Limb (tissue), 2 donors: ENCODE results near the gene FETUB.

Experiments used
- DNase-seq, 2 donors: peaks; one replicate each; pipeline ENCODE4 v3.0.0-alpha.2; 2016; ENCODE audit errors: extremely low spot score in 2 of 2

FETUB gene, protein sequence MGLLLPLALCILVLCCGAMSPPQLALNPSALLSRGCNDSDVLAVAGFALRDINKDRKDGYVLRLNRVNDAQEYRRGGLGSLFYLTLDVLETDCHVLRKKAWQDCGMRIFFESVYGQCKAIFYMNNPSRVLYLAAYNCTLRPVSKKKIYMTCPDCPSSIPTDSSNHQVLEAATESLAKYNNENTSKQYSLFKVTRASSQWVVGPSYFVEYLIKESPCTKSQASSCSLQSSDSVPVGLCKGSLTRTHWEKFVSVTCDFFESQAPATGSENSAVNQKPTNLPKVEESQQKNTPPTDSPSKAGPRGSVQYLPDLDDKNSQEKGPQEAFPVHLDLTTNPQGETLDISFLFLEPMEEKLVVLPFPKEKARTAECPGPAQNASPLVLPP

DNA sequence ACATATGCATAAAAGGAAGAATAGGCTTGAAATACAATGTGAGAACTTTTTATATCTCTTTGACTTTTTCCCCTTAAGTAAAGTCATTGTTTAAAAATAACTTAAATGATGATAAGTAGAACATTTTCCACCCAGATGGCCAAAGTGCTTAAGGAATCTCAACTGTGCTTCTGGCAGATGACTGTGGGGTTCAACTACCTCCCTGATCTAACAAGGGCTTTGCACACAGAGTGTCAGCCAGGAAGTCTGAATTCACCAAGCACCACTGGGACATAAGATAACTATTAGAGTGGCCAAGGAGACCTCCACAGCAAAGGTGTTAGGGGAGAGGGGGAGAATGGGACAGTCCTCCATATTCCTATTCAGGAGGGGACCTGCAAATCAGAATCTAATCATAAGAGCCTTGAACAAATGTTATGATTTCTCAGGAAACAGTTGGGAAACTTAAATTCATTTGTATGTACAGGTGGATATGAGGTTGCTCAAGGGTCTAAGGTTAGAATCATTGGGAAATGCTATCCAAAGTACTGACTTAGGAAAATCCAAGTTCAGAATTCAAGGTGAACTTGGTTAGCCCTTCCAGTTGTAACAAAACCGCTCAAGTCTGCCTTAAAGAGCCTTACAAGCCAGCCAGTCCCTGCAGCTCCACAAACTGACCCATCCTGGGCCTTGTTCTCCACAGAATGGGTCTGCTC, at the start of gene FETUB:
Gene FETUB (plus strand): TSS at position 622 of the 695 bp plus-strand sequence. CDS start 62 bp downstream, at position 684.
- no peak for DNase-seq

DNA sequence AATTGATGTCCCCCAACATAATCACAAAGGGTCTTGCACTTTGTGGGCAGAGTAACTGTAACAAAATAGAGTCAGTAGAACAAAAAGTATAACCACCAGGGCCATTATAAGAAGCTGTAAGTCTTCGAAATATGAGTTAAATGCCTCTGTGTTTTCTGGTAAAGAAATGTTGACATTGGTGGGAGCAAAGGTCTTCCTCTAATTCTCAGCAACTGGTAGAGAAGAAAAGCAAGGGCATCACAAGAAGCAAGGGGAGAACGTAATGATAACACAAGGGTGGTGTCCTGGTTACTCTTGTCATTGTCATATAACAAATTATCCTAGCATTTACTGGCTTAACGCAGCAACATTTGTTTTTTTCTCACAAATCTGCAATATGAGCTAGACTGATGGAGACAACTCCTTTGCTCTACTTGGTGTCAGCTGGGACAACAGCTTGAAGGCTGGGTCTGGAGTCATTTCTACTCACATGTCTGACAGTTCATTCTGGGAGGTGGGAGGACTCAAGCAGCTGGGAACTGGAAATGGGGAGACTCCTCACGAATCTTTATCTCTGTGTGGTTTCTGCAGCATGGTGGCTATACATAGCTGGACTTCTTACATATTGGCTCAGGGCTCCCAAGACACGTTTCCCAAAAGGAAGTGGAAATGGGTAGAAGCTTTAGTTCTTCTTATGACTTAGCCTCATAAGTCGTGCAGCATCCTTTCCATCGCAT, 49.5 kb upstream of the FETUB start:
- DNase-seq = no peak

DNA sequence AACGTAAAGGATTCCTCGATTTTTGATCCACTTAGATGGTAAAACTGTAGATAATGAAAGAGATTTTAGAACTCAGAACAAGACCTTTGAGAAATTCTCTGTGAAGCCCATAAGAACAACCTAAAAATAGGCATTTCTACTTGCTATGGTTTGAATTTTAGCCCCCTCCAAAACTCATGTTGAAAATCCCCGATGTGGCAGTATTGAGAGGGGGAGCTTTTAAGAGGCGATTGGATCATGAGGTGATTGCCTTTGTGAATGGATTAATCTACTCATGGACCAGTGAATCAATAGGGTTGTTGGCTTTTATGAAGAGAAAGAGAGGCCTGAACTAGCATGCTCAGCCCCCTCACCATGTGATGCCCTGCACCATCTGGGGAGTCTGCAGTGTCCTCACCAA, 47.5 kb upstream of the FETUB start:
- no peak for DNase-seq

DNA sequence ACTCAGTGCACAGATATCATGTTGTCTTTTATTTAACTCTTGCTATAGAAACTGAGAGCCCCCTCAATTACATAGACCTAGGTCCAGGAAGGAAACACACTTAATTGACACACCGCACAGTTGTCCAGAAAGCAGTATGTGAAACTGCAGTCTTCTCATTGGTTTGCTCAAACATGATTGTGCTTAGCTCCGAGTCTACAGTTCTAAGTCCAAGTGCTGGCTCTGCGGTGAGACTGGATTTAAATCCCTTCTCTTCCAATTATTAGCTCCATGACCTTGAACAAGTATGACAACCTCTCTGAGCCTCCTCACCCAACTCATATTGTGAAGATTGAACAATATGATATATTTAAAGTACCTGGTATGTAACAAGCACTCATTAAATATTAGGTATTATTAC, 46.3 kb upstream of the FETUB start:
- DNase-seq = no peak

DNA sequence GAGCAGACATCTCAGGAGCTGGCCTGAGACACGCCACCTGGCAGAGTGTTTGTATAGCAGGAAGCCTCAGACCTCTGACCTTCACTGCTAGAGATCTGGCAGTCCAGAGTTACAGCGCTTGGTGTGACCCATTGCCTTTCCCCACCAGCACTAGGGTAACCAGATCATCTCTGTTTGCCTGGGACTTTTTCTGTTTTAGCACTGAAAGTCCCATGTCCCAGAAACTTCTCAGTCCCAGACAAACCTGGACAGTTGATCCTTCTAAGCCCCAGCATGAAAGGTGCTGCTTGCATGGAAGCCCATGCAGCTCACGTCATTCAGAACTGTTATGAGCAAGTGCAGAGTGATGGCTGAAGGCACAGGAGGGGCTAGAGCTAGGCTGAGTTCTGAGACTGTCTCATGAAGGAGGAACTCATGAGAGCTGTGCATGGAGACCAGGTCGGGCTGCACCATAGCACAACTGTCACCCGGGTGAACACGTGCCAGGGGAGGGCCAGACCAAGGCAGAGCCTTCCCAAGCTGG, 45.5 kb upstream of the FETUB start:
- no peak for DNase-seq

DNA sequence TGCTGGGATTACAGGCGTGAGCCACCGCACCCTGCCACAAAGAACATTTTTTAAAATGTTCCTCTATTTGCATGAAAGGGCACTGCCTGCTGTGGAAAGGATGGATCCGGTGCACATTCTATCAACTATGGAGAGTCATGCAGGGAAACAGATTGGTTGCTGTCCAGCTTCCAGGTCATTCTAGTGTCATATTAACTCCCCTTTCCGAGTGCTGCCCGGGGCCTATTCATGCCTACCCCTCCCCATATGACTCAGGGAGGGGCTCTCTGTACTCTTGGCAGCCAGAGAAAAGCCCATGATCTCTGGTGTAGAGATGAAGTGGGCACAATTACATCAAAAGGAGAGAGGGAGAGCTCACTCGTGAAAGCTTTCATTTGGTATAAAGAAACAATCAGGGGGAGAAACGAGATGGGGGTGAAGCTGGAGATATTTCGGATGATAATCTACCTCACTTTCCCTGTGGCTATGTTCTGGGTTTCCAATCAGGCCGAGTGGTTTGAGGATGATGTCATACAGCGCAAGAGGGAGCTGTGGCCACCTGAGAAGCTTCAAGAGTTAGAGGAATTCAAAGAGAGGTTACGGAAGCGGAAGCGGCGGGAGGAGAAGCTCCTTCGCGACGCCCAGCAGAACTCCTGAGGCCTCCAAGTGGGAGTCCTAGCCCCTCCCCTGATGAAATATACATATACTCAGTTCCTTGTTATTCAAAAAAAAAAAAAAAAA, 43.5 kb upstream of the FETUB start:
- DNase-seq = no peak

DNA sequence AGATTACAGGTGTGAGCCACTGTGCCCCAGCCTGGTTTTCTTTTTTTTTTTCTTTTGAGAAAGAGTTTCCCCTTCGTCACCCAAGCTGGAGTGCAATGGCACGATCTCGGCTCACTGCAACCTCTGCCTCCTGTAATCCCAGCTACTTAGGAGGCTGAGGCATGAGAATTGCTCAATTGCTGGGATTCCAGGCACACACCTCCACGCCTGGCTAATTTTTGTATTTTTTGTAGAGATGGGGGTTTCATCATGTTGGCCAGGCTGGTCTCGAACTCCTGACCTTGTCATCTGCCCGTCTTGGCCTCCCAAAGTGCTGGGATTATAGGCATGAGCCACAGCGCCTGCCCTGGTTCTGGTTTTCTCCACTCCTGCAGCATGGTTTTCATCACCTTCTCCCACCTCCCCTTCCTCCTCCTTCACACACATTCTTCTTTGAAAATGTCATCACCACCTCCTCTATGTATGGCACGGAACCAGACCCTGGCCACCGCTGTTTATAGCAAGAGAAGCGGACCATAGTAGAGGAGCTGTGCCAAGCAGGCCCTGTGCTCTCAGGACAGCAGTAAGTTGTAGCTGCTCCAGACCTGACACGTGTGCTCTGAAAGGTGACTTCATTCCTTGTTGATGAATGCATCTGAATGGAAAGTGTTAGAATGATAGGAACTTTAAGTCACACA, 42.0 kb upstream of the FETUB start:
- peak in 1 of 2 donors; percentile 41 for DNase-seq

DNA sequence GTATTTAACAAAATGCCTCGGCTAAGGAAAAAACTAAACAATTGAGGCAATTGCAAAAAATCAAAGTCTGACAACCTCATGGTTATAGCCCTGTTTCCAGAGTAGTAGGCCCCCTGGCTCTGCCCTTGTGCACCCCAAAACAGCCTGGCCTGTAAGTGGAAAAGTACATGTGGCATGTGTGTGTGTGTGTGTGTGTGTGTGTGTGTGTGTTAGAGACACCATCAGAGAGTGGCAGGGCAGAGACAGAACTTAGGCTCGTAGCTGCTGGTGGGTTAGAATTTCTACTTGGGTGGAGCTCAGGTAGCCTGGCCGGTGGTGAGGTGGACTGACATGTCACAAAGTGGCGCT, 41.4 kb upstream of the FETUB start:
- no peak for DNase-seq

DNA sequence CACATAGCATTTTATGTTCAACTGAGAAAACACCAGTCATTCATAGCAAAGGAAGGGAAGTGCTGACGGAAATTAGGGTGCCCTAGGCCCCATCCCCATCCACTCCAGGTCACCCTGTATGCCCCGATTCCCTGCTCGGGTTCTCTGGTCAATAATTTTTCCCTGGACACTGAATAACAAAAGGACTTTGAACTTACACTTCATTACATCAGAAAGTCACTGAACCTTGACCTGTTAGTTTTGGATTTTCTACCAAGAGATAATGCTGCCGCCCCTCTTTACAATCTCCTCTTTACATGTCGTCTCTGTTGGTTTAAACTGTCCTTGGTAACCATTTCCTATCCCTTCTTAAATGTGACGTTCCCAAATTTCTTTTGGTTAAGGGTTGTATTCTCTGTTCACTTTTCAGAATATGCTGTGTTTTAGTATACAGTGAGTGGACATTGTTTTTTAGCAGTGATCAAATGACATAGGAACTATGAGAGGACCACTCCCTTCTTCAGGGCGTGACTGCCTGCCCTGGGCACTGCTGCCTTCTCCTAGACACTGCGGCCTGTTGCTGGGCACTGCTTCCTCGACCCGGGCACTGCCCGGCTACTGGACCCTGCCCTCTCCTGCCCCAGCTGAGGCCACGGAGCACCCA, 40.9 kb upstream of the FETUB start:
- DNase-seq = no peak

DNA sequence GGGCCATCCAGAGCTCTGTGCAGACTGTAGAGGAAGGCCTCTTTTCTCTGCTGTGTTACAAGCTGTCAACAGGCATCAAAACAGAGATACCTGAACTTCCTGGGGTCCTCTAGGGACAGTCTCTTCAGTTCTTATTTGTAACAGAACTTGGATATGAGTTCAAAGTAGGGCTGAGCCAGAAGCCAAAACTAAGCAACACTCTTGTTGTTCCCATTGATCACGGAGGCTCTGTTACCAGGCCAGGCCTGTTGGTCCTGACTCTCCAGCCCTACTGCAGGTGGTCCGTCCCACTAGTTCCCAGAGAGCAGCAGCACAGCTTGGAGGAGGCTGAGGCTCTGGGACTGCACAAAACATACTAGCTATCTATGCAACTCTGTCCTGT, 40.4 kb upstream of the FETUB start:
- no peak for DNase-seq

DNA sequence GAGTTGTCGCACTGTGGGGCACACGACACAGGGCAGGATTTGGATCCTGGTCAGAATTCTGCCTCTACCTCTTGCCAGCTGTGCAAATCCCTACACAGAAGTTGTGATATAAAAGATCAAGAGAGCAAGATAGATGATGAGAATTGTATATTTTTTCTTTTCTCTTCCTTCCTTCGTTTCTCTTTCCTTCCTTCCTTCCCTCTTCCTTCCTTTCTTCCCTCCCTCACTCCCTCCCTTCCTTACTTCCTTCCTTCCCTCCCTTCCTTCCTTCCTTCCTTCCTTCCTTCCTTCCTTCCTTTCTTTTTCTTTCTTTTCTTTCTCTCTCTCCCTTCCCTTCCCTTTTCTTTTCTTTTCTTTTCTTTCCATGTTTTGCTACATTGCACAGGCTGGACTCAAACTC, 39.3 kb upstream of the FETUB start:
- DNase-seq = no peak

DNA sequence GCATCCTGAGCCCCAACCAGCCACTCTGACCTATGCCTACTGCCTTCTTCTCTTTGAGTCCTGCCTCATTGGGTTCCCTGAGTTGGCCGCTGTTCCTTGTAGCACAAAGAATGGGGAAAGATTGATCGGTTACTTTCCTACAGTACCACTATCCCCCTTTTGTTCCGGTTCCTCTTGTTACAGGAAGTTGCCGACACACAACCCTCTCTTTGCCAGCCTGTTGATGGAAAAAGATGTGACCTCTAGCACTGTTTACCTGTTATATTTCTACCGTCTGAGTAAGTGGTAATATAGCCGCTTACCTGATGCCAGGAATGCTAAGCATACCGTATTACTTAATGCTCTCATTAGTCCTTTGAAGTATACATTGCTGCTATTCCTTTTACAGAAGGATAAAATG, 37.0 kb upstream of the FETUB start:
- no peak for DNase-seq

DNA sequence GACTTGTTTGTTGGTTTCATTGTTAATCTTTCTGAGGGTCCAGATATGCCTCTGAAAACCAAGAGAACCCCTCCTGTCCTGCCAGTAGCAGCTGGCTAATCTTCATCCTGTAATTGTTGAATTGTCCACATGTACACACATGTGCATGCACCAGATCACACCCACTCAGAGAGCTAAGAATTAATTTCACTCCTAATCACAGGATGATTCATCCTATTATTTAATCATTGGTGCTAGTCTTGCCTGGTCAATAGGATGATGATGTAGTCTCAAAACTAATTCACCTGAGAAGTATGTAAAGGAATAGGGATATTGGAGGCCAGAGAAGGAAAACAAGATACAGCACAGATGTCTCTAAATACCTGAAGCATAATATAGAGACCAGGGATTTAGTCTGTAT, 35.1 kb upstream of the FETUB start:
- DNase-seq = no peak

DNA sequence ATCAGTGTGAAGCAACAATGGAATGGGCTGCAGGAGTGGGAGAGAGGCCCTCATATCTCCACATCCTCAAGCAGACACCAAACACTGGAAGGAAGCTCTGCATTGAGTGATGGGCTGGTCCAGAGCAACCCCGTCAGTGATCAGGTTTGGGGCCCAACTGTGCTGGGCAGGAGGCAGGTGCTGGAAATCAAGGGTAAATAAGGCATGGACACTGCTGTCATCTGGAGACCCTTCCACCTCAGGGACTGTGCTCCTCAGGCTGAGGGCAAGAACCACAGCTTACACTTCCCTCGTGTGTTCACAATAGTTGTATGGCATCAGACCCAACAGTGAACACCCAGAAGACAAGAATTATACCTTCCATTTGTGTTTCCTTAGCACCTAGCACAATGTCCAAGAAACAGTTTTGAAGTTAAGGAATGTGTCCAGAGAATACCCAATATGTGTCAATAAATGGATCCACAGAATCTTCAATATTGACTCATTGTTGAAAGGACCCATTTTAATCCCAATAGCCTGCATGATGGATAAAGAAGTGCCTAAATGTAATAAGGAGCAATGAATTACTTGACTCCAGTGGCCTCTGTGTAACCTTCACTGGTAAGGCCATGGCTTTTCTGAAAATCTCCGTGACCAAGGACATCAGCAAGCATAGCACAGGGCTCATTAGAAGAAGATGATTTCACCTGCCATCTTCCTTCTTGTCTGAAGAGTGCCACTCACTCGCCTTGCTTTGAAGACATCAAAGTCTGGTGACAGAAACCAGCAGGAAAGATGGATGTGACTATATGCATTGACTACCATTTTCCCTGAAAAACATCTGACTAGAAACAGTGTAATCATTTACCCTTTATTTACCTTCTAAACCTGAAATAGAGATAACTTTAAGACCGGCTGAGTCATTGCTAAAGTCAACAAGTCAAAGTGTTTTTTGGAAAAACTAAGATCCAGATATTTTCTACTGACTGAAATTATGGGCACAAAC, 34.3 kb upstream of the FETUB start:
- DNase-seq = no peak

DNA sequence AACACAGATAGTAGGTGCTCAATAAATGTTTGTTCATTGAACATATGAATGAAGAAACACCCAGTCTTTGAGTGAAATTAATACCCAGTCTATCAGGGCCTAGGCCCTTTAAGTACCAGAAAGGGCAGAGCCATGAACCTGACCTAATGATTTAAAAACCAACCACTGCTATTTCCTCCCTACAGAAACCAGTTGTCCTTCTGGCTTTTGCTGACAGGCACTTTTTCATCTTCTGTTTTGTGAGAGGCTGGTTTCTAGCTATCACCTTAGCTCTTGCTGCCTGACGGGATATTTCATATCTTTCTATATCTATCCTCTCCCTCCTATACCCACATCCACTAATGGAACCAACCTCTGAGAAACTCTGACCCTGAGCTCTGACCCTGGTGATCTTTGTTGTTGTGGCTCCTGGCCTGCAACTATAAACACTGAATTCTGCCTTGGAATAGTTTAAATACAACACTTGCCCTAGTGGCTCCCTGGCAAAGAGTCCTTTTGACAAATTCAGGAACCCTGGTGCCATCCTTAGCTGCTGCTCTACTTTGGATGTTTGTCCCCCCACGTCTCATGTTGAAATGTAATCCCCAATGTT, 31.5 kb upstream of the FETUB start:
- DNase-seq = no peak

DNA sequence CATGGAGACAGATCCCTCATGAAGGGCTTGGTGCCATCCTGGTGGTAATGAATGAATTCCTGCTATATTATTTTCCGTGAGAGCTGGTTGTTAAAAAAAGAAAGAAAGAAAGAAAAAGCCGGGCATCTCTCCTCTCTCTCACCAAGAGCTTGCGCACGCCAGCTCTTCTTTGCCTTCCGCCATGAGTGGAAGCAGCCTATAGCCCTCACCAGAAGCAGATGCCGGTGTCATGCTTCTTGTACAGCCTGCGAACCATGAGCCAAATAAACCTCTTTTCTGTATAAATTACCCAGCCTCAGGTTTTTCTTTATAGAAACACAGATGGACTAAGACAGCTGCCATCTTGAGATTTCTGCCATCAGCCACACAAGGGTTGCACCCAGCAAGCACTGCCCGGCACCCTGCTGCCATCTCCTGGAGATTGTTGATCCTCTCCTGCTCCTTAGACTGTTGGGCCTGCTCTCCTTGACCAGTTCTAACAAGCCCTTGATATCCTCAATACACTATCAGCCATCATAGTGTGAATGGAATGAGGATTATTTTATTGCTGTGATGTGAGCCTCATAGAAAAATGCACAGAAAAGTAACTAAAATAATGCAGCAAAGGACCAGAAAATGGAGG, 30.8 kb upstream of the FETUB start:
- no peak for DNase-seq

DNA sequence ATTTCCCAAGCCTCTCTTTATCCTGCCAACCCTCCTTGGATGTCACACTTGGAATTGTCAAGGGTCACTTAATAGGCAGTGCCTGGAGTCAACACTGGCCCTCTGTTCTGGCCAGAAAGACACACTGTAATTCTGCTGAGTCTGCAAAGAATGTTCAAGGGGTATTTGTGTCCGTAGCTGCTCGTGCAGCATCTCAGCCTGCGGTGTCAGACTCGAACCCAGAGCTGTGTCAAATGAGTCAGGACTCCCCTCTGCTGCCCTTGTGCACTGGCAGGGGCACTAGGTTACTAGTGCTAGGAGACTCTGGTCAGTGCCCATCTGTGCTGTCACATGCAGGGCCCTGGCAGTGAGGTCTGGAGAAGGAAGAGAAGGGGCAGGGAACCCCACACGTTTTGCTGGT, 28.1 kb upstream of the FETUB start:
- no peak for DNase-seq
